HG03558 (cell line): ENCODE data around the gene CNTN4.
A peak's percentile ranks its signal among the peaks of the same experiment; 100 is the strongest.

ENCODE experiments used
- ATAC-seq: cut with Tn5 transposase; IDR thresholded peaks from one replicate; pipeline ENCODE4 v1.9.1; 2021; ENCODE audit warnings: moderate number of reproducible peaks; ENCODE audit not compliant: unreplicated experiment; ENCODE audit errors: extremely low read depth

Gene CNTN4

GRCh38 chr3:3066910-3067309 is 968.2 kb downstream of the CNTN4 start:
- no peak for ATAC-seq

DNA sequence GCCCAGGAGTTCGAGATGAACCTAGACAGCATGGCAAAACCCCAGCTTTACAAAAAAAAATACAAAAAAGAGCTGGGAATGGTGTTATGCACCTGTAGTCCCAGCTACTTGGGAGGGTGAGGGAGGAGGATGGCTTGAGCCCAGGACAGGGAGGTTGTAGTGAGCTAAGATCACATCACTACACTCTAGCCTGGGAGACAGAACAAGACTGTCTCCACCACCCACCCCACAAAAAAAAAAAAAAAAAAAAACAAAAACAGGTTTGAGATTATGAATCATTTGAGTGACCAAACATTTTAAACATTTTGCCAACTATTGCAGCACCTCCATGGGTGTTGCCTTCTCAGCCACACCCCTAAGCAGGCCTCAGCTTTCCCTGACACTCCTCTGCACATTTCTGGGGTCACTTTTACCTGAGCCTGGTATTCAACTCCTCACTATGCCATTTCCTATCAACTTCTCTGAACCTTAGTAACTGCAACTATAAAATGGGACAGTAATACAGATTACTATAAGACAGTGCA is 969.8 kb downstream of the CNTN4 start:
- no peak for ATAC-seq

- no peak for ATAC-seq
These were observed 971.1 kb downstream of the CNTN4 start for GRCh38 chr3:3069723-3070122.

- no peak for ATAC-seq
These were observed 972.5 kb downstream of the CNTN4 start for GRCh38 chr3:3071136-3071535.

GRCh38 chr3:3074551-3075257 is 976.0 kb downstream of the CNTN4 start:
- peak; percentile 63 for ATAC-seq

GRCh38 chr3:3080309-3080708 is 981.6 kb downstream of the CNTN4 start:
- no peak for ATAC-seq

GRCh38 chr3:3081381-3082233 is 982.9 kb downstream of the CNTN4 start:
- peak; percentile 34 for ATAC-seq

GRCh38 chr3:3082234-3082924 is 983.7 kb downstream of the CNTN4 start:
- ATAC-seq: peak; percentile 42

GRCh38 chr3:3084890-3085289 is 986.2 kb downstream of the CNTN4 start:
- no peak for ATAC-seq

GRCh38 chr3:3085782-3086181 is 987.1 kb downstream of the CNTN4 start:
- peak; percentile 21 for ATAC-seq

- ATAC-seq: no peak
These were observed 987.6 kb downstream of the CNTN4 start for GRCh38 chr3:3086239-3086638.

GRCh38 chr3:3087279-3087678 is 988.6 kb downstream of the CNTN4 start:
- no peak for ATAC-seq

DNA sequence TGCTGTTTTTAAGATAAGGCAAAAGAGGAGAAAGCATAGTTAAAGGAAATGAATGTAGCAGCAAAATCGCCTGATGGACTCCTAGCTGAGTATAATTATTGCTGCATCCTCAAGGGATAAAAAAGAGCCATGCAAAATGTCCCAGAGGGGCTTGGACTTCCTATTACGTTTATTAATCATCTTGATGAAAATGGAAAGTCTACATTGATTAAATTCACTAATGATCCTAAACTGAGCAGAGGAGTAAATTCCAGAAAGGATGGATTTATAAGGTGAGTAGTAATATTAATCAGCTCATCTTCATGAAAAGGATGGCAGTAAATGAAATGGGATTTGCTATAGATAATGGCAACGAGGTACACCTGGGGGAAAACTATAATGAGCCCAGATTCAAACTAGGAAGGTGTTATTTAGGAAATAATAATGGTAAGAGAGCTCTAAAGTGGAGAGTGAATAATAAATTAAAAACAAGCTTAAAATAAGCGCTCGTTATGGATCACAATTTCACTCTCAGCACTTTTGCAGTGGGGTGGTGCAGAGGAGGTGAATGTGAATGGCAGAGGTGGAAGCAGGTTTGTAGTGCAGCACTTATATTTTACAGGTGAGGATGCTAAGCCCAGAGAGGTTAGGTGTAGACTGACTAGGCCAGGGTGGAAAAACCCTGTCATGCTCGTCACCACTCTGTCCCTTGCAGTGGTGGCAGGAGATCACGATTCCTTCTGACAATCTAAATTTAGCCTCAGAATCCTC is 989.2 kb downstream of the CNTN4 start:
- no peak for ATAC-seq

DNA sequence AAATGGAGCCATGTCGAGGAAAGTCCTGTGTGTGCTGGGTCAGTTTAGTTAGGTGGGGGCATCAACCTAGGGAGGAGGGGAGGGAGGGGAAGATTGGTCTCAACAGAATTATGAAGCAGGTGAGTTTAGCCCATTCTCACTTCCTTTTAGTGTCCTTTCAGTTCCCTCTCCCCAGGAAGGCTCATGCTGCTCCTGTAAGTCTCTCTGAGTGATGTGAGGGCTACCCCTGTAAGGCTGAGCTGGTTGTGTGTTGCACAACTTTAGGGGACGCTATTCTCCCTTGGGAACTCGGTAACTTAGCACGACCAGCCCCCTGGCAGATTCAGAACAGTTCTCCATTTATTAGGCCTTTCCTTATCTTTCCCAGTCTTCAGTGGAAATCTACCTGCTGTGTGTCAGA is 990.4 kb downstream of the CNTN4 start:
- ATAC-seq: peak; percentile 96

DNA sequence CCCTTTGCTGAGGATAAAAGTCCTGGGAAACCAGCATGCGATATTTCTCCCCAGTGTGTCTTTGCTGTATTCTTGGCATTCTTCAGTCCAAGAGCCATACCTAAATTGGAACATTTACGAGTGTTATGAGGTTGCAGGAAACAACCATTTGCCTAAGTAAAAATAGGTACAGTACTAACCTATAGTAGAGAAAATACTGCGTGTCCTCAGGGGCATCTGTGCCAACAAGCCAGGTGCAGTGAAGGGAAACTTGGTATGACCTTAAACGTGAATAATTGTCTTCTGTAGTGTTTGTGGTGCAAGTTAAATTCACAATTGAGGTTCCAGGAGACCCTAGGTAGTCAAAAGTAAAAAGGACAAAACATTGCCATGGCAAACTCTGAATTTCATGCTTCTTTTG is 999.3 kb downstream of the CNTN4 start:
- ATAC-seq: no peak

DNA sequence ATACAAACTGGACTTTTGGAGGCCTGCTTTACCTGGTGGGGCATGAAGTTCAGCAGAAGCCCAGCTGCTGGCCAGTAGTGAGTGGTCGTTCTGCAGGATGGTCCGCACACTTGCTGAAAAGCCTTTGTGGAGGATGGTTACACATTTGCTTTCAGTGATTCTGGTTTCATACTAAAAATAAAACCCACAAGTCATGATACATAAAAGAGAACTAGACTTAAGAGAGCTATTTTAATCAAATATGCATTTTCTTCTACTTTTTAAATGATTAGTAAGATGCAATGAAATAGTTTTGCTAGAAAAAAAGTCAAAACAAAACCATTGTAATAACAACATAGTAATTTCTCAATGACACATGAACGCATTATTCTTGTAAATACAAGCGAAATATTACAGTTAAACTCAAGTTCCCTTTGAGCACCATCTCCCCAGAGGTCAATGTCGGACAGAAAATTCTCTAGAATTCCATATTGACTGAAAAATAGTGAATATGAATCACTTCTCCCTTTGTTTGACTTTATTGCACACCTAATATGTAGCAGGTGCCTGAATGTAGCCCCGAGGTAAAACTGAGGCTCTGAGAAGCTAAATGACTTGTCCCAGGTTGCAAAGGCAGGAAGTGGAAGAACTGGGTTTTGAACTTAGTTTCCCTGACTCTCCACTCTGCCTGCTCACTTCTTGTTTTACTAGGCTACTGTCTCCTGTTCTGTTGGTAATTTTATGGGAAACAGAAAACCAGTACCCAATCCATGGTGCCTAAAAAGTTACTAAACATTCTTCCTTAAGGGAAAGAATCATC is 1003.2 kb downstream of the CNTN4 start:
- ATAC-seq: no peak

DNA sequence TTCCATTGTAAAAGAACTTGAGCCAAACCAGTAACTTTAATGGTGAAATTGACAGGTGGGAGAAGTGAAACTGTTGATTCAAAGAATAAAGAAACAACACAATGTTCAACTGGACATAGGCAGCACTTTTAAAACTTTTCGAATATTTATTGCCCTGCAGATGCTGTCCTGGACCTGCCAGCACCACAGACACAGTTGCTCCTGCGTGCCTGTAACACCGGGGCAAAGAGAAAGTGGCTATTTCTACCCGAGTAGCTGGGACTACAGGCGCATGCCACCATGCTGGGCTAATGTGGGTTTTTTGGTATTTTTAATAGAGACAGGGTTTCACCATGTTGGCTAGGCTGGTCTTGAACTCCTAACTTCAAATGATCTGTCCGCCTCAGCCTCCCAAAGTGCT is 1004.1 kb downstream of the CNTN4 start:
- no peak for ATAC-seq

DNA sequence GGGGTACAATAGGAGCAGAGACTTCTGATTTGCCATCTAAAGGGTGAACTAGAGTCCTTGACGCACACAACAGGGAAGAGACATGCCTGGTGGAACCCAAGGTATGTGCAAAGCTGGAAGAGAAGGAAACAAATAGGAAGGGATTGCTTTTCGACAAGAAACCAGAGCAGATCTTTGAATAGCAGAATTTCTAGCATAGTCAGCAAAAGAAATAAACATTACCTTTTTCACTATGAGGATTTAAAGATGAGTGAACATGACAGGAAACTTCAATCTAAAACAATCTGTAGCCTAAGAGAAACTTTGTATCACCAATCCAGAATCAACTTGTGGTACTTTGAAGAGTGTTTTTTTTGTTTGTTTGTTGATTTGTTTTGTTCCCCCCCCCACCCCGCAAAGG is 1006.6 kb downstream of the CNTN4 start:
- ATAC-seq: no peak

- no peak for ATAC-seq
These were observed 1007.1 kb downstream of the CNTN4 start for GRCh38 chr3:3105815-3106214.
